HCEC 1CT (cell line): ENCODE measurements around the gene UQCR10.

Source experiments
- DNase-seq: peaks from one replicate; pipeline ENCODE4 v3.0.0-alpha.2; 2017

The UQCR10 gene

DNA sequence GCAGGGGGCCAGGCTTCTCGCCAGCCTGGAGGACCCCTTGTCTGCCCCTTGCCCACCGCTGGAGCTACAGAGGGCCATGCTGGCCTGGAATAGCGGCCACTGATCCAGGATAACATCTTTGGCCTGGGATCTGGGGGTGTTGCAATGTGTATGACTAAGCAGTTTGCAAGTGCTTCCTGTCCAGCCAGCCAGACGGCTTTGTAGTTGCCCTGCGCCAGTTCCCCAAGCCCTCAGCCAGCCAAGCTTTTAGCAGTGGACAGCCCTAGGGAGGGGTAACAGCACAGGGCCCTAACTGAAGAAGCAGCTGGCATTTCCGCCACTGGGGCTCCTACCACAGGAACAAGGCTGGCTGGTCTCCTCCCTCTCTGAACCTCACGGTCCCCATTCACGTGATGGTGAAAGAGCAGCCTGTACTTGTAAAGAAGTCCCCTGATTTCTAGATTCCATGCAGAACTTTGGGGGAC lies 32.1 kb downstream of the UQCR10 start:
- DNase-seq = peak; percentile 96

DNA sequence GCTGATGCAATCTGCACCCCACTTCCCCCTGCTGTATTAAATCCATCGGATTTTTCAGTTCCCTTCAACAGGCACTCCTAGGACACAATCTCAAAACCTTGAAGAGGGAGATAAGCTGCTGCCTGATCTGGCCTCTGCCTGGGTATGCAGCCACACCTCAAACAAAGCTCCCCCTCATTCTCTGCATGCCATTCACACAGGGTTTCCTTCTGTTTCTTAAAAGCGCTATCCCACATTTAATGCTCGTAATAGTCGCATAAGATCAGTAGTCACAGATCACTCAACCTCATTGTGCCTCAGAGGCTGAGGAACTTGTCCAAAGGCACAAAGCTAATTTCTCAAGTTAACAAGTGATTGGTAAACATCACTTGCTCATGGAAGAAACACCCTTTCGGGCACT lies 34.0 kb downstream of the UQCR10 start:
- DNase-seq = no peak

DNA sequence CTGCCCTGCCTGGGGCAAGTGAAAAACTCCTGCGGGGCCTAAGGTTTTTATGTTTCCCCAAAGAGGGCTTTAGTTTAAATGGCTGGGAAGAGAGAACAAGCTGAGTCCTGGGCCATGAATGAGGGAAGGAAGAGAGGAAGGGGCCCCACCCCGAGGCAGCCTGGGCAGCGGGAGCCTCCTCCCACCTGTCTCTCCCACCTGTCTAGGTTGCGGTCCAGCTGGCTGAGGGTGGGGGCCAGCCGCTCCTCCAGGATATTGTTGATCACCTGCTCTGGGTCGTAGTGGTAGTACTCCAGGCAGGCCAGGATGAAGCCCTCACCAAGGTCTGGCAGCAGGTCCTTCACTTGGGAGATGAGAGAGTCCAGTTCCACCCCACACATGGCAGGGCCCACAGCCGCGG lies 34.6 kb downstream of the UQCR10 start:
- no peak for DNase-seq

DNA sequence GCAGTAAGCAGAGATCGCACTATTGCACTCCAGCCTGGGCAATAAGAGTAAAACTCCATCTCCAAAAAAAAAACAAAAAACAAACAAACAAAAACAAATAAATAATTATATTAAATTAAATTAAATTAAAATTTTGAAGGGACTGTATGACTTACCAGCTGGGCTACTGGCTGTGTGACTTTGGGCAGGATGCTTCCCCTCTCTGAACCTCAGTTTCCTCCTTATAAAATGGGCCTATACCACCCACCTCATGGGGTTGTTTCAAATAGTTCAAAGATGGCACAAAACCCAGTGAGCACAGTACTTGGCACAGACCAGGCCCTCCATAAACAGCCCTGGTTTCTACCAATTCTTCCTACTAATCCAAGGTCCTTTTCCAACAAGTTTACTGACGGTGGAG lies 36.0 kb downstream of the UQCR10 start:
- DNase-seq = no peak

DNA sequence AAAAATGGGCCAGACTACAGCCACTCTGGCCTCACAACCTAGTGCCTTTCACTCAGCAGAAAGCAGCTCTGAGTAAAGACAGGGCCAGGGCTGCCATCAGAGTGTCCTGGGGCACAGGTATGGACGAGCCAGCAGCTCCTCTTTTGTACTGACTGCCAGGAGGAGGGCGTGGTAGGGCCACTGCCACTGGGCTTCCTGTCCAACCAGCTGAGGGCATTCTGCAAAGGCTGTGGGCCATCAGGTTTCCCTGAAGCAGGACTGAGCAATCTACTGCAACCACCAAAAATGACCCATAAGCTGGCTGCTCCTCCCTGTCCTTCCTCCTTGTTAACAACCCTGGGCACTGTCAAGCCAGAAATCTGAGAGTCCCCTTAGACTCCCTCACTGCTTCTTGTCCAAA lies 37.8 kb downstream of the UQCR10 start:
- DNase-seq = no peak

DNA sequence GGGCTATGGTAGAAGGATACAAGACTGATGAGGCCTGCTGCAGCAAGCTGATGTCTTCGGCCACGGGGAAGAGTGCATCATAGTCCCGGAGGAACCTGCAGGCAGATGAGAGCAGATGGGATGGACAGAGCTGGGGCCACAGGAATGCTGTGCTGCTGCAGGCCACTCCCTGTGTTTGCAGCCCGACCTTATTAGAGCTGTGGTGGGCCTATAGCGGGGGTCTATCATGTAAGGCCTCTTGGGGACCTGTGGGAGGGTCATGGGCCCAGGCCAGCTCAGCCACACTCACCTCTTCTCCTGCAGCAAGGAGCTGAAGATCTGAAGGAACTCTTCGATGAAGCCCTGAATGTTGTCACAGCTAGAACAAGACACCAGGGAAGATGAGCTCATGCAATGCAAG lies 39.0 kb downstream of the UQCR10 start:
- no peak for DNase-seq

DNA sequence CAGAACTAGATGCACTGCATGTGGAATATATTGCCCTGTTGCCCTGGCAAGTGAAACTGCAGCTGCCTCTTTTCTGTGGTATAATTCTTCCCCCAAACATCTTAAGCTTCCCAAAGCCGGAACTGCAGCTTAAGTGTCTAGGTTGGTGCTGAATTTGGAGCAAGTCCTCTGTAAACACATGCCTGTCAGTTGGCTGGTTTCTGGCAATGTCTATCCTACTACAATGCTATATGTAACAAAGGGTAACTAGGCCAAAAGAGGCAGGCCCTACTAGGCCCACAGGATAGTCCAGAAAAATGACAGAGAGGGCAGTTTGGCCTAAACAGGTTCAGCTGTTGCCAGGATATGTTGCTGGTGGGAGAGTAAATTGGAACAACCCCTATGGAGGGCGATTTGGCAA lies 43.0 kb downstream of the UQCR10 start:
- no peak for DNase-seq

DNA sequence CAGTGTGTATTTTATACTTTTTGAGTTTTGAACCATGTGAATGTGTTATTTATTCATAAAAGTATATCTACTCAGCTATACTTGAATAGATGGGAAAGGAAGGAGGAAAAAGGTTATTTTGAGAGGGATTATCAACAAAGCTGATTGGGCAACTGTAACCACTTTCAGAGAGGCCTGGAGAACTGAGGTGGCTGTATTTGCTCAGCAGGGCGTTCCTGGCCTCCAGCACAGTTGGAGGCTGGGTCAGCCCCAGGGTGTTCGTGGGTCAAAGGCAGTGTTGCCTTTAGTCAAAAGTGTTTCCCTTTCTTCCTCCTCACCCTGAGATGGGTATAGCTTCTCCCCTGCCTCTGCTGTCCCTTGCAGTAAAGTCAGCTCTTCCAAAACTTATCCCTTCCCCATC lies 44.2 kb downstream of the UQCR10 start:
- DNase-seq = no peak

DNA sequence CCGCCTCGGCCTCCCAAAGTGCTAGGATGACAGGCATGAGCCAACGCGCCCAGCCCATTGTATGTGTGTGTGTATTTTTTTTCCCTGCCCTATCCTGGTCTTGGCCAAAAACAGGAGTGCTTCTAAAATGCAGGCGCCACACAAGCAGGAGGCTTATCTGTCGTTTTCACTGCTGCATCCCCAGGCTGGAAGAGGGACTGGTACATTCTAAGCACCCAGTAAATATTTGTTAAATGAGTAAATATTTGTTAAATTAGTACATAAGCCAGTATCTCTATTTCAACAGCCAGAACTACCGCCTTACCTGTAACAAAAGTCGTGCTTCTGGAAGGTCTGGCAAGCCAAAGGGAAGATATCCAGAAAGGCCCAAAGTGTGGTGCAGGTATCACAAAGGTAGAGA lies 46.0 kb downstream of the UQCR10 start:
- no peak for DNase-seq

DNA sequence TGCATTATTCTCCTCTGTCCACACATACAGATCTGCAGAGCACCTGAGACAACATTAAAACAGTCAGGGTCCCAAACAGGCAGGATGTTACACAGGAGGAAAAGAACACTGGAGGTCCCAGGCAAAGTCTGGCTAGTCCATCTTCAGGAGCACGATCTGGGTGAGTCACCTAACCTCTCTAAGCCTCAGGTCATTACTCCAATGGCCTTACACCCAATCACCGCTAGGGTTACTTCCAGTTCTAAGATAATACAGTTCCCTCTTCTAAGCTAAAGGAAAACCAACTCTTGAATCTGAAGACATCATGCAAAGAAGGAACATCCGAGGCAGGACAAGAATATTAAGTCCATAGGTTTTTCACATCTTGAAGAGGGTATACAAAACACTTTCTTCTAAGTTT lies 46.4 kb downstream of the UQCR10 start:
- peak; percentile 82 for DNase-seq

DNA sequence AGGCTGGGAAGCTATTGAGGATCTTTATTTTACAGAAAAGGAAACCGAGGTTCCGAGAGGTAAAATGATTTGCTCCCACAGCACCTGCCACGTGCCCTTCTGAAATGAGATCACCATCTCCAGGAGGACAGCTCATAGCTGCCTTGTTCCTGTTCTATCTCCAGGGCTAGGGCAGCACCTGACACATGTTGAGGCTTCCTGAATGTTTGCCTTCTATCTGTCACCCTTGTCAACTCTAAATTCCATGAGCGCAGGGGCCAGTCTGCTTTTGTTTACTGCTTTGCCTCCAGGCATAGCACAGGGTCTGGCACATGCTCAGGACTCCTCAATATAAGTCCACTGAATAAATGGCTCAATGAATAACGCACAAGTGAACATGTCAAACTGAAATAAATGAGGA lies 46.8 kb downstream of the UQCR10 start:
- no peak for DNase-seq

DNA sequence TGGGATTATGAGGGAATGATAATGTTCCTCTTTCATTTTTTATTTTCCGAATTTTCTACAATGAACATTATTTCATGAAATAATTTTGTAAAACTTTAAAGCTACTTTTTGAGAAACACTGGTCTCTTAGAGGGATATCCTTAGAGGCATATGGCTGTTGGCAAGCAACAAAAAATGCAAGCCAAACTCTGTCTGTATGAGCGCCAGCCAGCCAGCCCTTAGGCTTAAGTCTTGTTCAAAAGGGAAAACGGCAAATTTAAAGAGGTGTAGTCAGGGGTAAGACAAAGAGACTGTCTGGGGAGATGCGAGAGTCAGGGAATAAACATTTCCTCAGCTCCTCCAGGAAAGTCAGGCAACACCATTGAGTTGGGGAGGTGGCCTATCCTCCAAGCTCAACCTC lies 48.4 kb downstream of the UQCR10 start:
- no peak for DNase-seq

DNA sequence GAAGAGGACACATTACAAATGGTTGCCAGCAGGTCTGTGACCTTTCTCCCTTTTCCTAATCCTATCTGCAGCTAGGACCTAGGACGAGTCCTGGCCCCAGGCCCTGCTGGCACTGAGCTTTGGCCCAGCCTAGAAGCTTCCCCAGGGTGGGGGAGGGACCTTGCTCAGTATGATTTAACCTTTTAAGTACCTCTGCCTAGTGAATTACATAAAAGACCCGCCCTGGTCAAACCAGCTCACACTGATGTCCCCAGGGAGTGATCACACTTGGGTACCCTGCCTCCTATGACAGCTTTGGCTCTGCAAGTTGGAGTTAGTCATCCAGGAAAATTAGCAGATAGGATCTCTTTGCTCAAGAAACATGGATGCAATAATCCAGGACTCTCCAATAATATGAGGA lies 49.0 kb downstream of the UQCR10 start:
- no peak for DNase-seq

DNA sequence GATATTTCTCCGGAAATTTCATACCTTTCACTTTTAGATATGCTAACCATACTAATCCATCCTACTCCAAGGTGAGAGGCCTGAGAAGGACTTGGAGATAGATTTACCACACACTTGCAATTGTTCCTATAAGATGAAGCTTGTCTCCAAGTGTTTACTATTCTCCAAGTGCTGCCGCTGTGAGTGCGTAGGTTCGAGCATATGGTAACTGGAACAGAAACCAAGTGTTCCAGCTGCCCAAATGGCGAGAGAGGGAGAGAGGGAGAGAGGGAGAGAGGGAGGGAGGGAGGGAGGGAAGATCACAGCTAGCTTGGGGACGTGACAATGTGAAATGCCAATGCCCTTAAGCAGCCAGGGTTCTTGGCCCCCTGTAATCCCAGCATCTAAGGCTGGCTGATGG lies 49.4 kb downstream of the UQCR10 start:
- no peak for DNase-seq

DNA sequence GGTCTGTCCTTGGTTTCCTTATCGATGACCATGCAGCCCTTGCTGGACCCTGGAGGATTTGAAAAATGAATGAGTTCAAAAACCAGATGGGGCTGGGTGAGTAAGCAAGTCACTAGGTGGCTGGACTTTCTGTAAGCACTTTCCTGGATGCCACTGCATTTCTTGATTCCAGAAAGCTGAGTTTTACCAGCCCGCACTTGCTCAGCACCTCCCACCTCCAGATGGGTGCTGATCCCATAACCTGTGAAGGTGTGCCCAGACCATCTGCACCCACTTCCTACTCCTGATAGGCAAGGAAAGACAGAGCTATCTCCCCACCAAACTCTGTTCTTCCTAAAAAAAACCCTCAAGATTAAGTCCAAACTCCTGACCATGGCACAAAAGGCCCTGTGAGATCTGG lies 49.8 kb downstream of the UQCR10 start:
- DNase-seq = no peak

DNA sequence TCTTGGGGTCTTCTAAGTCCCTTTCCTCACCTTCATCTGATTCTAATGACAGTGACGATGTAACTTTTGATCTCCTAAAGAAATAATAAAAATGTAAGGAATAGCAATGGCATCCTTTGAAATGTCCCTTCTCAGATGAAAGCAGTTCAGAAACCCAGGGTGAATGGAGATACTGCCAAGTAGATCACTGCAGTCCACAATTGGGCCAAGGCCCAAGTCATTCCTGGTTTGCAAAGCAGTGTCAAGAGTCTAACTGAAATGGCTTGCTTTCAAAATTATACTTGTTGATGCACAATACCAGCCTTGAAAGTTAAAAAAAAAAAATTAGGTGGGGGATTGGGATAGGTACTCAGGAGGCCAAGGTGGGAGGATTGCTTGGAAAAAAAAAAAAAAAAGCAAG lies 50.6 kb downstream of the UQCR10 start:
- DNase-seq = no peak

DNA sequence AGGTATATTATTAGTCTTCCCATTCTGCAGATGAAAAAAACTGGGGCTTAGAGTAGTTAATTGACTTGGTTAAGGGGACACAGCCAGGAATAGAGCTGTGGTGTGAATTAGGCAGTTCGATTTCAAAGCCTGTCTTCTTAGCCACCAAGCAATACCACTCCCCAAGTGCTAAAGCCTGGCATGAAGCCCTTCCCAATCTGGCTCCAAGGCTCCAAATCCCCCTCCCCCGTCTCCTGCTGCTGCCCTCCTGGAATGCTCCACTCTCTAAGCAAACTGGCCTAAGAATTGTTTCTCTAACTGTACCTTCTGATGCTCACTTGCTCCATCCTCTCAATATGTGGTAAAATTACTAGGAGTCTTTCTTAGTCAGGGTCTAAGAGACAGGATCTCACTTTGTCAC lies 52.3 kb downstream of the UQCR10 start:
- no peak for DNase-seq
